Measurements from ENCODE around the gene TSEN54. TPM values are rescaled to one million over a fixed set of nuclear protein-coding genes. Genes with fewer than 3 reads are reported as not detected.

Gene TSEN54
- total RNA-seq, 1 experiment from 2014 or later, result 87.3 TPM

DNA sequence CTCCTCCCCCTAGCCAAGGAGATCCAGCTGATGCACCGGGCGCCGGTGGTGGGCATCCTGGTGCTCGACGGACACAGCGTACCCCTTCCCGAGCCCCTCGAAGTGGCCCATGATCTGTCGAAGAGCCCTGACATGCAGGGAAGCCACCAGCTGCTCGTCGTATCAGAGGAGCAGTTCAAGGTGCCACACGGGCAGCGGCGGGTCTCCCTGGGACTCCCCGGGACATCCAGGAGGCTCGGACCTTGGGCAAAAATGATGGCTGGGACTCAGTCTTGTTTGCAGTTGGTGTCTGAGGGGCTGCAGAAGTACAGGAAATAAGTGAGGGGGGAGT is 55.5 kb downstream of the TSEN54 start:
- Histone ChIP-seq H3K9me2 (ENCODE audit: insufficient read depth) (no peaks in the 10 kb centered on the region), H3K9ac (ENCODE audit: low read length) (no peak overlapping the region), H3K27me3 (ENCODE audit: insufficient read depth, low read length) (no peaks in the 10 kb centered on the region), H3K9me3 (ENCODE audit: control insufficient read depth in 1 of 2, insufficient read depth in 1 of 2, low read depth in 1 of 2, low read length in 2 of 2) (no peaks in the 10 kb centered on the region), H3K4me3 (replicated peaks in 1 of 2; ENCODE audit: low read depth in 1 of 2, low read length in 2 of 2) (no peak overlapping the region), H3K79me2 (ENCODE audit: insufficient read depth, low read length) (no peaks in the 10 kb centered on the region), H4K20me1 (ENCODE audit: insufficient read depth) (no peaks in the 10 kb centered on the region), H3K4me2 (ENCODE audit: low read length) (no peak overlapping the region), H3K36me3 (ENCODE audit: control insufficient read depth in 1 of 2, insufficient read depth in 2 of 2, low read length in 2 of 2) (peaks cover 11 to 12% of the 10 kb centered on the region in 2 experiments; a peak in 3 of 4 replicates), H3K4me1 (ENCODE audit: control insufficient read depth in 1 of 2, insufficient read depth in 2 of 2, low read length in 2 of 2) (no peaks in the 10 kb centered on the region), H3K27ac (ENCODE audit: low read depth, low read length) (no peak overlapping the region), H2AFZ (ENCODE audit: low read depth, low read length, poor library complexity, severe bottlenecking) (no peak overlapping the region)
- ChIA-PET POLR2A (no interaction called here), CTCF (no interaction called here), RAD21 (ENCODE audit: low non-redundant PET in 1 of 2, low total read pairs in 2 of 2, uncharacterized antibody in 2 of 2, unreplicated experiment in 2 of 2) (interaction anchor here in 1 of 2 experiments (0.7 kb wide), 1 partner anchor 129 kb away, joined by 3 read pairs; no protein-coding TSS in a partner anchor)
- no TSS peak for BruUV-seq (replicated peaks)
- DNase-seq (ENCODE audit: low read depth, low spot score), result no peak
- no peak for ATAC-seq
- intact Hi-C loops (cut with micrococcal nuclease), result no loop called here
- TF ChIP-seq RAD21 (IDR thresholded peaks at IDR 0.05; ENCODE audit: low read depth), result no peak
- TF ChIP-seq SRF (IDR thresholded peaks at IDR 0.05; ENCODE audit: low read depth), result no peak
- no peak for TF ChIP-seq REST (IDR thresholded peaks at IDR 0.05; ENCODE audit: low read depth)
- TF ChIP-seq ZNF274 (IDR thresholded peaks at IDR 0.05; ENCODE audit: low read depth, low read length), result no peak

DNA sequence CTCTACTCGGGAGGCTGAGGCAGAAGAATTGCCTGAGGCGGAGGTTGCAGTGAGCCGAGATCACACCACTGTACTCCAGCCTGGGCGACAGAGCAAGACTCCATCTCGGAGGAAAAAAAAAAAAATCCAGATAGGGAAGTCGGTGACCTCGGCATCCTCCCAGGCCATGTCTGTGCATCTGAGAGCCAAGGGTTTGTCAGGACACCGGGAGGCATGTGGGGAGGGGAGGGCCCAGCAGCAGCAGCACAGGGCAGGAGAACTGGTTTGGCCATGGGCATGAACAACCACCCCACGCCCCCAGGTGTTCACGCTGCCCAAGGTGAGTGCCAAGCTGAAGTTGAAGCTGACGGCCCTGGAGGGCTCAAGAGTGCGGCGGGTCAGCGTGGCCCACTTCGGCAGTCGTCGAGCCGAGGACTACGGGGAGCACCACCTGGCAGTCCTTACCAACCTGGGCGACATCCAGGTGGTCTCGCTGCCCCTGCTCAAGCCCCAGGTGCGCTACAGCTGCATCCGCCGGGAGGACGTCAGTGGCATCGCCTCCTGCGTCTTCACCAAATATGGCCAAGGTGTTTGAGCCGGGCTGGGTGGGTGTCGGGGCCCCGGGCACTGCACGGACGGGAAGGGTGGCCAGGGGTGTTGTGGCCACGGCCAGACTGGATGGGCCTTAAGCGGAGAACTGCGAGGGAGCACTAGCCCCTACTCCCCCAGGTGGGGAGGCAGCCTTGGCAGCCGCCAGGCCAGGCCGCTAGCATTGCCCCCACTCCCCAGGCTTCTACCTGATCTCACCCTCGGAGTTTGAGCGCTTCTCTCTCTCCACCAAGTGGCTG is 56.6 kb downstream of the TSEN54 start:
- POLR2A ChIA-PET, result no interaction called here
- H3K79me2 ChIP-seq (ENCODE audit: insufficient read depth, low read length), result no peaks in the 10 kb centered on the region
- peaks cover 10 to 12% of the 10 kb centered on the region in 2 experiments; a peak in 3 of 4 replicates for H3K36me3 ChIP-seq (ENCODE audit: control insufficient read depth in 1 of 2, insufficient read depth in 2 of 2, low read length in 2 of 2)
- RAD21 ChIA-PET (ENCODE audit: low non-redundant PET in 1 of 2, low total read pairs in 2 of 2, uncharacterized antibody in 2 of 2, unreplicated experiment in 2 of 2), result interaction anchor here in 1 of 2 experiments (0.7 kb wide), 1 partner anchor 130 kb away, joined by 3 read pairs; no protein-coding TSS in a partner anchor
- no peaks in the 10 kb centered on the region for H3K9me3 ChIP-seq (ENCODE audit: control insufficient read depth in 1 of 2, insufficient read depth in 1 of 2, low read depth in 1 of 2, low read length in 2 of 2)
- DNase-seq (ENCODE audit: low read depth, low spot score) (no peak), ATAC-seq (no peak)
- H3K4me2 ChIP-seq (ENCODE audit: low read length), result no peak overlapping the region
- no peak overlapping the region for H2AFZ ChIP-seq (ENCODE audit: low read depth, low read length, poor library complexity, severe bottlenecking)
- H3K4me3 ChIP-seq (replicated peaks in 1 of 2; ENCODE audit: low read depth in 1 of 2, low read length in 2 of 2), result no peak overlapping the region
- H3K27ac ChIP-seq (ENCODE audit: low read depth, low read length), result no peak overlapping the region
- intact Hi-C loops (cut with micrococcal nuclease), result no loop called here
- no peaks in the 10 kb centered on the region for H3K9me2 ChIP-seq (ENCODE audit: insufficient read depth)
- no peak overlapping the region for H3K9ac ChIP-seq (ENCODE audit: low read length)
- H3K4me1 ChIP-seq (ENCODE audit: control insufficient read depth in 1 of 2, insufficient read depth in 2 of 2, low read length in 2 of 2), result no peaks in the 10 kb centered on the region
- BruUV-seq (replicated peaks), result no TSS peak
- H4K20me1 ChIP-seq (ENCODE audit: insufficient read depth), result no peaks in the 10 kb centered on the region
- CTCF ChIA-PET, result no interaction called here
- H3K27me3 ChIP-seq (ENCODE audit: insufficient read depth, low read length), result no peaks in the 10 kb centered on the region
- no peak for TF ChIP-seq SRF (IDR thresholded peaks at IDR 0.05; ENCODE audit: low read depth)
- TF ChIP-seq YY1 (IDR thresholded peaks at IDR 0.05; ENCODE audit: extremely low read depth, insufficient replicate concordance, low read depth, low read length), result no peak
- no peak for TF ChIP-seq CBX3 (IDR thresholded peaks at IDR 0.05; ENCODE audit: low read depth)
